ENCODE measurements around the gene DLG5.
A peak's percentile ranks its signal among the peaks of the same experiment; 100 is the strongest.

GRCh38 chr10:77887631-77888355 lies 38.8 kb downstream of the DLG5 start:
- TF ChIP-seq REST (IDR thresholded peaks at IDR 0.05) = no peak
- TF ChIP-seq CTCF (IDR thresholded peaks at IDR 0.05; ENCODE audit: low read depth, low read length, missing input control) = no peak
- no peak for TF ChIP-seq NR2F2 (IDR thresholded peaks at IDR 0.05)
- TF ChIP-seq ZBTB33 (IDR thresholded peaks at IDR 0.05) = no peak
- no peak for TF ChIP-seq EGR1 (IDR thresholded peaks at IDR 0.05; ENCODE audit: low read depth in 2 of 2)
- TF ChIP-seq HNF4A (conservative IDR thresholded peaks at IDR 0.05) = peak; percentile 17 to 56
- TF ChIP-seq RAD21 (IDR thresholded peaks at IDR 0.05) = peak in 1 of 2 donors; percentile 26
- peak in 1 of 2 donors; percentile 45 for TF ChIP-seq JUND (IDR thresholded peaks at IDR 0.05)
- TF ChIP-seq MAX (IDR thresholded peaks at IDR 0.05) = no peak
